Effector memory CD8-positive, alpha-beta T cell (primary cell): ENCODE data around the gene SLX9.

Experiments
- ATAC-seq: fragments of 150-1000 bp; cut with Tn5 transposase; replicated peaks from 2 replicates; pipeline ENCODE4 v1.10.0; 2021; ENCODE audit warnings: mild to moderate bottlenecking, moderate library complexity
- DNase-seq, 3 experiments: peaks; one replicate each; pipeline ENCODE4 v3.0.0; 2021
- H3K27ac Mint-ChIP-seq, 2 donors: one replicate each; pipeline ENCODE4 v1.8.0; 2022; ENCODE audit warnings: mild to moderate bottlenecking in 2 of 2, mixed read lengths in 2 of 2, moderate library complexity in 2 of 2
- H3K27me3 Mint-ChIP-seq, 2 donors: one replicate each; pipeline ENCODE4 v1.8.0; 2022; ENCODE audit warnings: mixed read lengths in 2 of 2
- H3K36me3 Mint-ChIP-seq: one replicate; pipeline ENCODE4 v1.8.0; 2022; ENCODE audit warnings: mild to moderate bottlenecking, moderate library complexity, mixed read lengths; ENCODE audit not compliant: insufficient read depth
- H3K4me1 Mint-ChIP-seq, 2 donors: one replicate each; pipeline ENCODE4 v1.8.0; 2022; ENCODE audit warnings: low read depth in 2 of 2, mixed read lengths in 2 of 2
- H3K4me3 Mint-ChIP-seq, 2 donors: one replicate each; pipeline ENCODE4 v1.8.0; 2022; ENCODE audit warnings: mild to moderate bottlenecking in 2 of 2, mixed read lengths in 2 of 2, moderate library complexity in 2 of 2
- H3K9me3 Mint-ChIP-seq, 2 donors: one replicate each; pipeline ENCODE4 v1.8.0; 2022; ENCODE audit warnings: mixed read lengths in 2 of 2

The SLX9 gene

DNA sequence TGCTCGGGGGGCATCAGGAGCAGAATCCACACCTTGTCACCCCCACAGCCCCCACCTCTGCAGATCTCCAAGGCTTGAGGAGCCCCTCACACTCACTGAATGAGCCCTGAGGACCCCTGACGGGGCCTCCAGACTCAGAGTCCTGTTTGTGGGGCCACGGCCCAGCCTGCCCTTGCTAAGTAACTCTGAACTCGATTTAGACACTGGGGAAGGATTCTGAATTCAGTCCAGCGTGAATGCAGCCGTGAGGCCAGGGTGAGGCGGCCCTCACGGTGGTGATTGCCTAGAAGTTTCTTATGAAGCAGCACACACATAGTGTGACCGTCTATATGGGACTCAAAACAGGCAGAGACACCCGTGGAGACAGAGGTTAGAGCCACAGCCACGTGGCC, 75.6 kb downstream of the SLX9 start:
- H3K4me1 Mint-ChIP-seq = peaks cover 7 to 11% of the 10 kb centered on the region in 2 donors
- no peak overlapping the region for H3K4me3 Mint-ChIP-seq
- no peaks in the 10 kb centered on the region for H3K36me3 Mint-ChIP-seq
- peaks cover 60 to 87% of the 10 kb centered on the region in 2 donors for H3K27me3 Mint-ChIP-seq
- no peaks in the 10 kb centered on the region for H3K9me3 Mint-ChIP-seq
- ATAC-seq (no peak), DNase-seq (no peak)
- H3K27ac Mint-ChIP-seq = no peak overlapping the region

DNA sequence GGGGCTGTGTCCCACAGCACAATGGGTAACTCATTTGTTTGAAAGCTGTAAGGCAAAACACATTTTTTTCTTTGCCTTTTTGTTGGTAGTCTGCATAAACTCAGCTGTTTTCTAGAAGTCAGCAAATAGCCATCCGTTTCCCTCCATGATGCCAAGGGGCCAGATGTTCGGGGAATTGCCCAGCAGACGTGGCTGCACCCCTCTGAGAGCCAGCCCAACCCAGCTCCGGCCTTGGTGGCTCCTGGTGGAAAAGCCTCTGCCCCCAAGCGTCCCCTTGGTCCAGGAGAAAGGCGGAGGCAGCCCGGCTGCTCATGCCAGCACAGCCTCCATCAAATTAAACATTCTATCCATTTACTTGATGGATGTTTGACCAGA, 76.2 kb downstream of the SLX9 start:
- no peak for ATAC-seq
- no peak overlapping the region for H3K27ac Mint-ChIP-seq
- H3K36me3 Mint-ChIP-seq = no peaks in the 10 kb centered on the region
- peaks cover 7 to 11% of the 10 kb centered on the region in 2 donors for H3K4me1 Mint-ChIP-seq
- H3K9me3 Mint-ChIP-seq = no peaks in the 10 kb centered on the region
- DNase-seq = no peak
- no peak overlapping the region for H3K4me3 Mint-ChIP-seq
- peaks cover 59 to 87% of the 10 kb centered on the region in 2 donors for H3K27me3 Mint-ChIP-seq

DNA sequence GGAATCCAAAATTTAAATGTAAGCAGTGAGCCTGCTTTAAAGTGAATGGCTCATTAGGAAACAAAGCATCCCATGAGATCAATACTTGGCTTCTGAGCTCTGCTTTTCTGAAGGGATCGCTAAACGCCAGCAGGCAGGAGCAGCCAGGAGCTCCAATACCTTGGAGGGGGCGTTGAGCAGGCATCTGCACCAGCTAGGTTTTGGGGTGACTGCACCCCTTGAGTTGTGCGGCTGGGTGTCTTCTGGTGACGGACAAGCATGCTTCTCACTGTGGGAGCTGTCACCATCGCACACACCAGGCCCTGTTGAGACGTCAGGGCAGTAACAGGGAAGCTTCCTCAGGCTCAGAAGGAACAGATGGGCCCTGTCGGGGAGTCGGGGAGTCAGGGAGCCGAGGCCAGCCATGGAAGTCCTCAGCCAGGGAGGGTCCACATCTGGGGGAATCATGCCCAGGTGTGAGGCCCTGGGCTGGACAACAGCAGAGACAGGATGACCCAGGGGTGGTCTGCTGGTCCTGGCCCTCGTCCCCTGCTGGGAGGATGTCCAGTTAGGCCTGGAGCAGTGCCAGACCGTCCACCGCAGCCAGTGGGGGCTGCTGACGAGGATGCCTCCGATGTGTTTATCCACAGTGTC, 76.7 kb downstream of the SLX9 start:
- no peak overlapping the region for H3K4me3 Mint-ChIP-seq
- DNase-seq (no peak), ATAC-seq (no peak)
- H3K9me3 Mint-ChIP-seq = no peaks in the 10 kb centered on the region
- peaks cover 54 to 82% of the 10 kb centered on the region in 2 donors for H3K27me3 Mint-ChIP-seq
- no peak overlapping the region for H3K27ac Mint-ChIP-seq
- H3K36me3 Mint-ChIP-seq = no peaks in the 10 kb centered on the region
- peaks cover 7 to 11% of the 10 kb centered on the region in 2 donors for H3K4me1 Mint-ChIP-seq

DNA sequence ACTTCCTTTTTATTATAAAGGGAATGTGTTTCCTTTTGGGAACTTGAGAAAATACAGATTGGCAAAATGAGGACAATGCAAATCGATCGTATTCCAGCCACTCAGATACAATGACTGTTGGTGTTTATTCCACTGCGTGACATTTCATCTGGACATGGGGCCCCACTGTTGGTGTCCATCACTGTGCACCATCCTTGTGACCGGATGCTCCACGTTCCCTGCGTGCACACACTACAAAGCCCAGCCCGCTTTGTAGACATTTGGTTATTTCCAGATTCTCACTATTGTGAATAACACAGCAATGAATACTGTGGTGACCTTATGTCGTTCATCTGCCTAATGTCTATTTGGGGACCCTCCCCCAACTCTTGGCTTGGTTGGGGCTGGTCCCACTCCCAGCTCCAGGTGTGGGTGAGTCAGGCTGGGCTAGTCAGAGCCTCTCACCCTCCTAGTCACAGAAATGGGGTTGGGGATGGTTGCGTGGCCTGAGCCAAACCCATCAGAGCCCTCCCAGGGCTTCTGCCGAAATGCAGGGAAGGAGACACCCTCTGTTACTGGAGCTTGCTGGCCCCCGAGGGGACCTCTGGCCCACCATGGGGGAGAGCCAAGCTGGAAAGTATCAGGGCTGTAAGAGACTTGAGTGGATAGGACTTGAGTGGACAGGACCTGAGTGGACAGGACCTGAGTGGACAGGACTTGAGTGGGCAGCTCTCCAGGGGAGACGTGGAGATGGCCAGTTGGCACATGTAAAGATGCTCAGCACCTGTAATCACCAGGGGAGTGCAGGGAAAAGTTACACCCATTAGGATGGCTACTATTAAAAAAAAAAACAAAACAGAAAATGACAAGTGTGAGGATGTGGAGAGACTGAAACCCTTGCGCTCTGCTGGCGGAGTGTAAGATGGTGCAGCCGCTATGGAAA, 77.5 kb downstream of the SLX9 start:
- ATAC-seq (no peak), DNase-seq (no peak)
- no peaks in the 10 kb centered on the region for H3K36me3 Mint-ChIP-seq
- peak overlapping the region in 1 of 2 donors; percentile 46 for H3K27ac Mint-ChIP-seq
- H3K4me3 Mint-ChIP-seq = peak overlapping the region; percentile 72 to 82
- H3K9me3 Mint-ChIP-seq = no peaks in the 10 kb centered on the region
- peaks cover 7 to 11% of the 10 kb centered on the region in 2 donors for H3K4me1 Mint-ChIP-seq
- H3K27me3 Mint-ChIP-seq = peaks cover 51 to 86% of the 10 kb centered on the region in 2 donors

DNA sequence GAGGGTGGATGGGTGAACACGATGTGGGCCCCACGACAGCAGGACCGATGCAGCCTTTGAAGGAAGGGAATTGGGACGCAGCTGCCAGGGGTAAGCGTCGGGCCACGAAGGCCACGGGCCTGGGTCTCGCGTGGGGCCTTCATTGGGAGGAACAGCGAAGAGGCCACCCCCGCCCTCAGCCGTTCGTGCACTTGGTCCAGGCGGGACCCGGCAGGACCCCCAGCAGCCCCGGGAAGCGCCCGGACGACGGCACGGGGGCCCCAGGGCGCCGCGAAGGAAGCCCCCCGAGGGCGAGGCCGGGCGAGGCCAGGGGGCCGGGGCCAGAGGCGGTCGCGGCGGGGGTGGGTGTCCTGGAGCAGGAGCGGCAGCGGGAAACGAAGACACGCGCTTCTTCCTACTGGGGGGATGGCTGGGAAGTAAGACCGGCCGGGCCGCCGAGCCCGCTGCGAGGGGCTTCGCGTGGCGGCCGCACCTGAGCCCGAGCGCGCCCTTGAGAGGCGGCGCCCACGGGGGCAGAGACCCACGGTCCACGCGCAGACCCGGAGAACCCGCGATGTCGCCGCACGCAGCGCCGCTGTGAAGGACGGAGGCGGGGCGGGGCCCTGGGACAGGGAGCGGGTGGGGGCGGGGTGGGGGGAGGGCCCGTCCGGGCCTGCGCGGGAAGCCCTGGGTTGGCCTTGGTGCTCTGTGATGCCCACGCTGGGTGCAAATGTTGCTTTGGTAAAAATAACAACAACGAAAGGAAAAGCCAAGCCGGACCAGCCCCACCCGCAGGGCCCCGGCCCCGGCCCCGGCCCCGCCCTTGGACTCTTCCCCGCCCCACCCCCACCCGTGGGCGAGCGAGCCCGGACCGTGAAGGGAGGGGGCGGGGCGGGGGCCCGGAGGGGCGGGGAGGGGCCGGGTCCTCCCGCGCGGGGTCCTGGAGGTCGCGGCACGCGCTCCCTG, 78.6 kb downstream of the SLX9 start:
- no peaks in the 10 kb centered on the region for H3K36me3 Mint-ChIP-seq
- H3K27me3 Mint-ChIP-seq = peaks cover 49 to 77% of the 10 kb centered on the region in 2 donors
- peak overlapping the region in 1 of 2 donors; percentile 46 for H3K27ac Mint-ChIP-seq
- no peak for ATAC-seq
- peak overlapping the region; percentile 72 to 82 for H3K4me3 Mint-ChIP-seq
- no peak for DNase-seq
- peaks cover 7 to 11% of the 10 kb centered on the region in 2 donors for H3K4me1 Mint-ChIP-seq
- H3K9me3 Mint-ChIP-seq = peaks cover 0 to under 1% of the 10 kb centered on the region in 2 donors

DNA sequence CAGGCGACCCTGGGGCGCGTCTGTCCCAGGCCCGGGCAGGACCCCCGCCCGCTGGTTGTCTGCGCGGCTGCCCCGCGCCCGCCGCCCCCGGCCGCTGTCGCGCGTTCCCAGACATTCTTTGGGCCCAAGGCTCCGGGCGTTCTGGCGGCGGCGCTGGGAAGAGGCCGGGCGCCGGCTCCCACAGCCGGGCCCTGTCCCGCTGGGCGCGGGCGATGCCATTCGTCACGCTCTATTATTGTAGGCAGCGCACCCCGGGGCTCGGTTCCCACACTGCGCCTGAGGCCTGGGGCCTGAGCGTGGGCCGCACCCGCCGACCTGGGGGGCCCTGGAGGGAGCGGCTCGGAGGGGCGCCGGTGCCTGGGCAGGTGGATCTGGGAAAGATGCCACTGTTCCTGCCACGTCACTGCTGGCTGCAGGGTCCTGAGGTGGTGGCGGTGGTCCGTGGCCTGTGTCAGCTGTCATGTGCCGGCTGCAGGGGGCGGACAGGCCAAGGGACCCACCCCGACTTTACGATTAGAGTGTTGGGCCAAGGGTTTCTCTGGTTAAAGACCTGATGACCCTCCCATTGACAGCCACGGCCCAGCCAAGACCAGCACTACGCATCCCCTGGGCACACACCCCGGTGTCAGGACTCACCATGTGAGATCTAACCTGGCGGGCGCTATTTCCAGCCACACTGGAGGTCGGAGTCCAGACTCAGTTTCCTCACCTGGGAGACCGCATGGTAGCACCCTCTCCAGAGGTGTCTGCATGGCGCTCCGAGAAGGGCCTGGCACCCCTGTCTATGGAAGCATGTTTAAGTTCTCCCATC, 79.5 kb downstream of the SLX9 start:
- Mint-ChIP-seq H3K27me3 (peaks cover 43 to 69% of the 10 kb centered on the region in 2 donors), H3K9me3 (peaks cover 0 to 4% of the 10 kb centered on the region in 2 donors), H3K4me1 (peaks cover 7 to 11% of the 10 kb centered on the region in 2 donors), H3K27ac (no peak overlapping the region), H3K4me3 (peak overlapping the region in 1 of 2 donors; percentile 50), H3K36me3 (no peaks in the 10 kb centered on the region)
- ATAC-seq (no peak), DNase-seq (no peak)

DNA sequence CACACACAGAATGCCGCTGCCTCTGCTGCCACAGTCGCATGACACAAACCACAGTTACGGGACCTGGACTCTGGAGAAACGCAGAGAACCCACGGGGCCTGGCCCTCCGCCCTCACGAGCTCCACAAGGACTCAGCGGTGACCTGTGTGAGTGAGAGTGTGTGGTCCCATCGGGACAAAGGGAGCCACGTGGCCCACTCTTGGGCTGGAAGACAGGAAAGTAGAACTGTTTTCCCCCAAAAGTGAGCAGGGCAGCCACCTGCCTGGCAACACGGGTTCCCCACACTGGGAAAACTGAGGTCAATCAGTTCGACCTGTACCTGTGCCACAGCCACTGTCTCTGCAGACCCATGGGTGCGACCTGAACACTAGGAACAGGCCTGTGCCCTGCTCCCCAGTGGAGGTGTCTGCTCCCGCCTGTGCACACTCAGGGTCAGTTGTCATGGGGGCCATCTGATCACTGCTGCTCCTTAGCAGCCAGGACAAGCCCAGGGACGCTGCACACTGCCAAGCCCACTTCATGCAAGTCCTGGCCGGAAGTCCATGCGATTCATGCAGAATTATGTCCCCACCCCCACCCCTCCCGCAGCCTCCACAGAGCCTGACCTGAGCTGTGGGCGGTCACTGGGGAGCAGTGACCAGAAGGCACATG, 80.2 kb downstream of the SLX9 start:
- no peak overlapping the region for H3K27ac Mint-ChIP-seq
- peaks cover 7 to 9% of the 10 kb centered on the region in 2 donors for H3K4me1 Mint-ChIP-seq
- ATAC-seq = no peak
- H3K36me3 Mint-ChIP-seq = no peaks in the 10 kb centered on the region
- H3K27me3 Mint-ChIP-seq = peaks cover 35 to 61% of the 10 kb centered on the region in 2 donors
- H3K4me3 Mint-ChIP-seq = peak overlapping the region in 1 of 2 donors; percentile 50
- H3K9me3 Mint-ChIP-seq = peaks cover 0 to 4% of the 10 kb centered on the region in 2 donors
- DNase-seq = no peak

DNA sequence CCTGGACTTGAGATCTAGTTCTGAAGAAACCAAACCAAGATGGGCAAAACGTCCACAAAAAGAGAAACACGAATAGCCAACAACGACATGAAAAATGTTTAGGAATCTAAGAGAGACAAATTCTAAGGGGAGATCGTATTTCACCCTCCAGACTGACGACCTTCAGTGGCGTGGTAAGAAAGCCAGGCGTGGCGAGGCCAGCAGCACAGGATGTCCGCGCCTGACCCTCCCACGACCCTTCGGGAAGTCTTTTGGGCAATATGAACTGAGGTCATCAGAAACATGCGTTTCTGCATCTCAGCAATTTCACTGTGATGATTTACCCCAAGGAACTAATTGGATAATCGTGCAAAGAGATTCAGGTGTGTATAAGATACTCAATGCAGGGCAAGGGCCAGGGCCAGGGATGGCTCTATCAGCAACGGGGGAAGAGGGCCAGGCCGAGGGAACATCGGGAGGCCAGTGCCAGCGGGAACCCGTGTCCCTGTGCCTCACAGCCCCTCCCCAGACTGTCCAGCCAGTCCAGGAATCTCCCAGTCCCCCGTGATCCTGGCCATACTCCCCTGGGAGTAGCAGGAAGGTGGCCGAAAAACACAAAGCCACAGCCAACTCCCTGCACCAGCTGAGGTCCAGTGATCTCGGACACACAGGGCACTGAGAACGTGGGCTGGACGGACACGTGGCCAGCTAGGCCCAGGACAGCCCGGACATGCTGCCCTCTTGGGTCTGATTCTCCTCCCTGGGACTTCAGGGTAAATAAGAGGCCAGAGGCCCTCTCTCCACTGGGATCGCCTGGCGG, 81.0 kb downstream of the SLX9 start:
- H3K9me3 Mint-ChIP-seq = peaks cover 0 to 4% of the 10 kb centered on the region in 2 donors
- H3K4me3 Mint-ChIP-seq = no peak overlapping the region
- H3K4me1 Mint-ChIP-seq = peaks cover 7 to 8% of the 10 kb centered on the region in 2 donors
- DNase-seq (no peak), ATAC-seq (no peak)
- no peaks in the 10 kb centered on the region for H3K36me3 Mint-ChIP-seq
- no peak overlapping the region for H3K27ac Mint-ChIP-seq
- peaks cover 27 to 53% of the 10 kb centered on the region in 2 donors for H3K27me3 Mint-ChIP-seq

DNA sequence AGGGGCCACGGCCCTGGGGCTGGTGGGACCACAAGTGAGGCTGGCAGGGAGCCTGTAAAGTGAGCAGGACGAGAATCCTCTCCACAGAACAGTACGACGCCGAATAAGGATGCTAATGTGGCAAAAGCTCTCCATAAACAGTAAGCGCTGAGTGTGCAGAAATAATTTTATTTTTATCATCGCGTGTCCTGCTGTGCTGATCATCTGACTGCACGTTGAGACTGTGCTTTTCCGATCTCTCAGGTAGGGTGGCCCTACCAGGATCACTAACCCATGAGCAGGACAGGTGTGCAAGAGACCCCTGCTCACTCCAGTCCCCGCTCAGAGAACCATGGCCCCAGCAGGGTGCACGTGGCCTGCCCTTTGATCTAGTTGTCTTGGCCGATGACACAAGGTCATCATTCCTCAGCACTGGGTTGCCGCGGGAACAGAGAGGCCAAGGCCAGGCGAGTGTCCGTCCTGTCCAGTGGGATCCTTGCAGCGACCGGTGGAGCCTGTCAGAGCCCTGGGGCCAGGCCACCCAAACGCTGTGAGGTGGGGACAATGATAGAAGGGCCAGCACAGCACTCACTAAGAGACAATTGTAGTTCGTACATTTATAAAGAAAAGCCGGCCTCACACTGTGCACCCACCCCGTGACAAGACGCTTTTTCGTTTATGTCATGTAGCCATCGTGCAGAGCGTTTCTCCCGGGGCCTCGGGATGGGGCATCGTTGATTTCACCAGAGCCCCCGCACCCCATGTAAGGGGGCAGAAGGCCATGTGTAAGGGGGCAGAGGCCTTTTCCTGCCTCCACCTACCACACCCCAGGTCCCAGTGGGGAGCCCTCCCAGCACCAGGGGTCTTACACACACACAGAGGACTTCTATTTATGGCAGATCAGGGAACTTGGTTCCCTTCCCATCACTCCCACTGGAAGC, 81.9 kb downstream of the SLX9 start:
- Mint-ChIP-seq H3K27ac (no peak overlapping the region), H3K36me3 (no peaks in the 10 kb centered on the region), H3K27me3 (peaks cover 19 to 45% of the 10 kb centered on the region in 2 donors), H3K4me3 (no peak overlapping the region), H3K9me3 (peaks cover 0 to 4% of the 10 kb centered on the region in 2 donors), H3K4me1 (peaks cover 7 to 8% of the 10 kb centered on the region in 2 donors)
- ATAC-seq (no peak), DNase-seq (no peak)

DNA sequence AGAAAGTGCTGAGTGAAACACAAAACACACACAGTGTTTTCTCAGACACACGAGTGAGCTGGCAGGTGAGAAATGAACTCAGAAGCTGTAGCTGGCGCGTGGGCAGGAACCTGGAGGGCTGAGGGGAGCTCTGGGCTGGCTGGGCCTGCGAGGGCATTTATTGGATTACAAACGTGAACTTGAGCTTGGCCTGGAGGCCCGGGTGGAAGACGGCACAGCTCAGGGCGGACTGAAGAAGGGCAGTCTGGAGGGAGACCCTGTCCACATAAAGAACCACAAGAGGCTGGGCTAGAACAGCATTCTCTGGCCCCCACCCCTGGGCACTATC, 82.5 kb downstream of the SLX9 start:
- Mint-ChIP-seq H3K4me3 (no peak overlapping the region), H3K9me3 (peaks cover 0 to 4% of the 10 kb centered on the region in 2 donors), H3K4me1 (peaks cover 7 to 8% of the 10 kb centered on the region in 2 donors), H3K36me3 (no peaks in the 10 kb centered on the region), H3K27me3 (peaks cover 16 to 38% of the 10 kb centered on the region in 2 donors), H3K27ac (no peak overlapping the region)
- ATAC-seq (no peak), DNase-seq (no peak)

DNA sequence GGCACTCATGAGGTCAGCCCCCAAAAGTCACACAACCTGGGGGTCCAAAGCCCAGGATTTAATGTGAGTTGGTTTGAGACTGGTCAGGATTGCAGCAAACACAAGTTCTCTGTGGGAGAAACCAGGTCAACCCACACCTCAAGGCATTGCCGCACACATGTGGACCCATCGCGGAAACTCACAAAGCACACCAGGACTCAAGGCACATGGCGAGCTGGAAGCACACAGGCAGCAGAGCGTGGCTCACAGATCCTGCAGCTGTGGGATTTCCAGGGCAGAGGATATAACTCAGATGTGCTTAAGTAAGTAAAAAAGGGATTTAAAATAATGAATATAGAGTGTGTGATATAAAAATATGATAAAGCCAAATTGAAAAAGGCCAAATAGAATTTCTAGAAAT, 82.9 kb downstream of the SLX9 start:
- Mint-ChIP-seq H3K4me3 (no peak overlapping the region), H3K4me1 (peaks cover 3 to 4% of the 10 kb centered on the region in 2 donors), H3K9me3 (peaks cover 0 to 4% of the 10 kb centered on the region in 2 donors), H3K27me3 (peaks cover 12 to 34% of the 10 kb centered on the region in 2 donors), H3K27ac (no peak overlapping the region), H3K36me3 (no peaks in the 10 kb centered on the region)
- DNase-seq (no peak), ATAC-seq (no peak)
